NT2/D1 (cell line): ENCODE measurements around the gene ACLY.

ENCODE experiments used
- SUZ12 ChIP-seq: IDR thresholded peaks from 2 replicates; pipeline ENCODE4 v1.6.1; 2011; ENCODE audit not compliant: insufficient read length, insufficient read depth; ENCODE audit errors: extremely low read depth
- YY1 ChIP-seq: IDR thresholded peaks from 2 replicates; pipeline ENCODE4 v1.6.1; 2011; ENCODE audit not compliant: insufficient read length, insufficient read depth
- ZNF274 ChIP-seq: IDR thresholded peaks from 2 replicates; pipeline ENCODE4 v1.6.1; 2011; ENCODE audit warnings: mild to moderate bottlenecking, low read depth, low read length

- TF ChIP-seq SUZ12 = no peak
- TF ChIP-seq YY1 = no peak
- no peak for TF ChIP-seq ZNF274
These were observed 40.2 kb upstream of the ACLY start for GRCh38 chr17:41959030-41959335.
